OCI-LY7 (cell line): ENCODE measurements around the gene PRKN.

Experiments
- CTCF ChIP-seq: fragments of 200-600 bp; sonication (generic); conservative IDR thresholded peaks from 2 replicates; pipeline ENCODE4 v1.5.1; 2014; ENCODE audit warnings: mild to moderate bottlenecking, antibody characterized with exemption, low read length, moderate library complexity, mixed read lengths
- EZH2phosphoT487 ChIP-seq: fragments of 200-600 bp; sonication (generic); IDR thresholded peaks from 2 replicates; pipeline ENCODE4 v1.6.1; 2018; ENCODE audit warnings: low read depth, borderline replicate concordance, mild to moderate bottlenecking, mixed run types, antibody characterized with exemption, low read length, moderate library complexity, mixed read lengths

- no peak for TF ChIP-seq CTCF
- TF ChIP-seq EZH2phosphoT487, result no peak
Measured at GRCh38 chr6:161788531-161788930, 939.0 kb downstream of the PRKN start.
